ENCODE measurements around the gene RBM24.

DNA sequence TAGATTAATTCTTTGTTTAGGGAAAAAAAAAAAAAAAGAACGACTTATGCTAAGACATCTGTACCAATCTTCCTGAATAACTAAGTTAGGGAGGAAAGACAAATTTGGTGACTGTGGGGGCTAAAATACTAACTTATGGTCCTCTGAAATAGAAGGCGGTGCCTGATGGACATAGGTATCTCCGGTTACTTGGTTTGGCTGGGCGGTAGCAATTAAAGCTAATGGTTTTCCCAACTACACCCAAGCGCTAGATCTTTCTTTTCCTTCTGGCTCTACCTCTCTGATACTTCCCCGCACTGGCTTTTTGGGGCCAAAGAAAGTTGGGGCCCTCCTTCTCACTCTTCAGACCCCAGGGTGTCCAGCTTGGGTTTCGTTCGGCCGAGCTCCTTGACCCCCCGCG, 1.0 kb upstream of the RBM24 start:
- no peak for TF ChIP-seq ZNF407 (IDR thresholded peaks at IDR 0.05; ENCODE audit: low read depth)
- TF ChIP-seq RB1 (IDR thresholded peaks at IDR 0.05; ENCODE audit: low read depth) = no peak
- TF ChIP-seq ZBTB49 (CRISPR knock-in tag; IDR thresholded peaks at IDR 0.05; ENCODE audit: borderline replicate concordance) = no peak
- no peak for TF ChIP-seq ZNF511 (CRISPR knock-in tag; IDR thresholded peaks at IDR 0.05)
- TF ChIP-seq ZC3H11A (IDR thresholded peaks at IDR 0.05; ENCODE audit: low read depth, low read length) = no peak
- no peak for TF ChIP-seq SMAD3 (CRISPR knock-in tag; conservative IDR thresholded peaks at IDR 0.05)
- TF ChIP-seq CREB1 (IDR thresholded peaks at IDR 0.05) = no peak
- no peak for TF ChIP-seq CREB1 (CRISPR knock-in tag; IDR thresholded peaks at IDR 0.05)
- no peak for TF ChIP-seq ZBTB8A (IDR thresholded peaks at IDR 0.05; ENCODE audit: partially characterized antibody)
- TF ChIP-seq JUND (IDR thresholded peaks at IDR 0.05; ENCODE audit: borderline replicate concordance, low read depth, low read length) = no peak
- no peak for TF ChIP-seq JUND (tag; IDR thresholded peaks at IDR 0.05; ENCODE audit: borderline replicate concordance, low read depth, low read length)
- TF ChIP-seq, protein P1, sequence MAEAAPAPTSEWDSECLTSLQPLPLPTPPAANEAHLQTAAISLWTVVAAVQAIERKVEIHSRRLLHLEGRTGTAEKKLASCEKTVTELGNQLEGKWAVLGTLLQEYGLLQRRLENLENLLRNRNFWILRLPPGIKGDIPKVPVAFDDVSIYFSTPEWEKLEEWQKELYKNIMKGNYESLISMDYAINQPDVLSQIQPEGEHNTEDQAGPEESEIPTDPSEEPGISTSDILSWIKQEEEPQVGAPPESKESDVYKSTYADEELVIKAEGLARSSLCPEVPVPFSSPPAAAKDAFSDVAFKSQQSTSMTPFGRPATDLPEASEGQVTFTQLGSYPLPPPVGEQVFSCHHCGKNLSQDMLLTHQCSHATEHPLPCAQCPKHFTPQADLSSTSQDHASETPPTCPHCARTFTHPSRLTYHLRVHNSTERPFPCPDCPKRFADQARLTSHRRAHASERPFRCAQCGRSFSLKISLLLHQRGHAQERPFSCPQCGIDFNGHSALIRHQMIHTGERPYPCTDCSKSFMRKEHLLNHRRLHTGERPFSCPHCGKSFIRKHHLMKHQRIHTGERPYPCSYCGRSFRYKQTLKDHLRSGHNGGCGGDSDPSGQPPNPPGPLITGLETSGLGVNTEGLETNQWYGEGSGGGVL (CRISPR knock-in tag; IDR thresholded peaks at IDR 0.05) = no peak
